ENCODE results near the gene MROH2B.

Gene MROH2B

GRCh38 chr5:40973364-40974004 is 97.7 kb downstream of the MROH2B start:
- ATAC-seq = no peak
- TF ChIP-seq ZFP3 (CRISPR knock-in tag; IDR thresholded peaks at IDR 0.05) (no peak), ISL1 (CRISPR knock-in tag; IDR thresholded peaks at IDR 0.05) (no peak), OSR1 (CRISPR knock-in tag; IDR thresholded peaks at IDR 0.05) (no peak)

DNA sequence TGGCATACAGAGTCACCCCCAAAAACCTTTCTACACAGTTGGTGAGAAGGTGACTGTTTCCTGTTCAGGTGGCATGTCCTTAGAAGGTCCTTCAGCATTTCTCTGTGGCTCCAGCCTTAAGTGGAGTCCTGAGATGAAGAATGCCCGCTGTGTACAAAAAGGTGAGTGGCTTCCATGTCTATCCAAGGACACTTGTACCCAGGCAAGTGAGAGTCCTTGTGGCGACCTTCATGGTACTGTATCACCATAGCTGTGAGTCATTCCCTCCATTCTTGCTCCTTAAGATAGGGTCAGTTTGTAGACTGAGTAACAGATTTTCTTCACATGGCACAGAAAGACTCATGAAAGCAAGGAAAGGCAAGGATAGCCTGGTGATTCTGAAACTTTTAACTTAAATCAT is 98.7 kb downstream of the MROH2B start:
- TF ChIP-seq PPARA (CRISPR knock-in tag; IDR thresholded peaks at IDR 0.05; ENCODE audit: borderline replicate concordance) = no peak
- TF ChIP-seq, protein P1, sequence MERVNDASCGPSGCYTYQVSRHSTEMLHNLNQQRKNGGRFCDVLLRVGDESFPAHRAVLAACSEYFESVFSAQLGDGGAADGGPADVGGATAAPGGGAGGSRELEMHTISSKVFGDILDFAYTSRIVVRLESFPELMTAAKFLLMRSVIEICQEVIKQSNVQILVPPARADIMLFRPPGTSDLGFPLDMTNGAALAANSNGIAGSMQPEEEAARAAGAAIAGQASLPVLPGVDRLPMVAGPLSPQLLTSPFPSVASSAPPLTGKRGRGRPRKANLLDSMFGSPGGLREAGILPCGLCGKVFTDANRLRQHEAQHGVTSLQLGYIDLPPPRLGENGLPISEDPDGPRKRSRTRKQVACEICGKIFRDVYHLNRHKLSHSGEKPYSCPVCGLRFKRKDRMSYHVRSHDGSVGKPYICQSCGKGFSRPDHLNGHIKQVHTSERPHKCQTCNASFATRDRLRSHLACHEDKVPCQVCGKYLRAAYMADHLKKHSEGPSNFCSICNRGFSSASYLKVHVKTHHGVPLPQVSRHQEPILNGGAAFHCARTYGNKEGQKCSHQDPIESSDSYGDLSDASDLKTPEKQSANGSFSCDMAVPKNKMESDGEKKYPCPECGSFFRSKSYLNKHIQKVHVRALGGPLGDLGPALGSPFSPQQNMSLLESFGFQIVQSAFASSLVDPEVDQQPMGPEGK (CRISPR knock-in tag; IDR thresholded peaks at IDR 0.05; ENCODE audit: borderline replicate concordance) = no peak
- no peak for TF ChIP-seq ESRRG (CRISPR knock-in tag; IDR thresholded peaks at IDR 0.05)
- TF ChIP-seq CREB5 (CRISPR knock-in tag; IDR thresholded peaks at IDR 0.05; ENCODE audit: low read depth) = no peak
- no peak for TF ChIP-seq RARB (CRISPR knock-in tag; IDR thresholded peaks at IDR 0.05)
- no peak for TF ChIP-seq ZNF70 (CRISPR knock-in tag; IDR thresholded peaks at IDR 0.05)
- TF ChIP-seq TOX (CRISPR knock-in tag; IDR thresholded peaks at IDR 0.05; ENCODE audit: borderline replicate concordance) = no peak
- no peak for TF ChIP-seq TSHZ2 (CRISPR knock-in tag; IDR thresholded peaks at IDR 0.05)
- no peak for TF ChIP-seq ARNTL (CRISPR knock-in tag; IDR thresholded peaks at IDR 0.05; ENCODE audit: borderline replicate concordance, low read depth)
- TF ChIP-seq ZNF565 (CRISPR knock-in tag; conservative IDR thresholded peaks at IDR 0.05; ENCODE audit: low read depth) = no peak
- no peak for TF ChIP-seq POU6F1 (CRISPR knock-in tag; IDR thresholded peaks at IDR 0.05; ENCODE audit: borderline replicate concordance, low read depth)
- TF ChIP-seq ISL1 (CRISPR knock-in tag; IDR thresholded peaks at IDR 0.05) = no peak
- TF ChIP-seq TCF4 (CRISPR knock-in tag; IDR thresholded peaks at IDR 0.05; ENCODE audit: borderline replicate concordance) = no peak

GRCh38 chr5:40962207-40962955 is 108.8 kb downstream of the MROH2B start:
- no peak for ATAC-seq
- no peak for TF ChIP-seq TCF4 (CRISPR knock-in tag; IDR thresholded peaks at IDR 0.05; ENCODE audit: borderline replicate concordance)
- no peak for TF ChIP-seq GLIS3 (CRISPR knock-in tag; IDR thresholded peaks at IDR 0.05)
- TF ChIP-seq ZNF565 (CRISPR knock-in tag; conservative IDR thresholded peaks at IDR 0.05; ENCODE audit: low read depth) = no peak
- TF ChIP-seq ZFP3 (CRISPR knock-in tag; IDR thresholded peaks at IDR 0.05) = no peak
- no peak for TF ChIP-seq ZC3H10 (CRISPR knock-in tag; IDR thresholded peaks at IDR 0.05)
- TF ChIP-seq BACH2 (CRISPR knock-in tag; IDR thresholded peaks at IDR 0.05; ENCODE audit: borderline replicate concordance) = no peak
- no peak for TF ChIP-seq CSRNP3 (CRISPR knock-in tag; IDR thresholded peaks at IDR 0.05)
- TF ChIP-seq ISL1 (CRISPR knock-in tag; IDR thresholded peaks at IDR 0.05) = no peak
- no peak for TF ChIP-seq SNAI2 (CRISPR knock-in tag; IDR thresholded peaks at IDR 0.05)
- no peak for TF ChIP-seq PPARA (CRISPR knock-in tag; IDR thresholded peaks at IDR 0.05; ENCODE audit: borderline replicate concordance)
- TF ChIP-seq ZFP30 (CRISPR knock-in tag; IDR thresholded peaks at IDR 0.05) = no peak
- TF ChIP-seq ZNF8 (CRISPR knock-in tag; IDR thresholded peaks at IDR 0.05) = no peak
- TF ChIP-seq CSDC2 (CRISPR knock-in tag; IDR thresholded peaks at IDR 0.05) = no peak
- no peak for TF ChIP-seq TOX (CRISPR knock-in tag; IDR thresholded peaks at IDR 0.05; ENCODE audit: borderline replicate concordance)
- no peak for TF ChIP-seq ZNF70 (CRISPR knock-in tag; IDR thresholded peaks at IDR 0.05)
- TF ChIP-seq, protein P1 (CRISPR knock-in tag; IDR thresholded peaks at IDR 0.05; ENCODE audit: borderline replicate concordance) = no peak
- no peak for TF ChIP-seq ARNTL (CRISPR knock-in tag; IDR thresholded peaks at IDR 0.05; ENCODE audit: borderline replicate concordance, low read depth)
- no peak for TF ChIP-seq POU6F1 (CRISPR knock-in tag; IDR thresholded peaks at IDR 0.05; ENCODE audit: borderline replicate concordance, low read depth)

More for the DNA sequence above, 98.7 kb downstream of the MROH2B start:
- ATAC-seq = no peak
